Sigmoid colon (tissue), 7 donors: ENCODE results near the gene RAD52. TPM values are rescaled to one million over a fixed set of nuclear protein-coding genes. Genes with fewer than 3 reads are reported as not detected.

ENCODE experiments used
- DNase-seq: peaks from one replicate; pipeline ENCODE4 v3.0.0-alpha.2; 2019
- H3K27ac ChIP-seq, 4 donors: fragments of 200-600 bp; sonication (generic); one replicate each; pipeline ENCODE4 v1.5.1; 2016 to 2019; ENCODE audit warnings: mild to moderate bottlenecking in 1 of 4
- H3K27me3 ChIP-seq, 3 donors: fragments of 200-600 bp; sonication (generic); one replicate each; pipeline ENCODE4 v1.5.1; 2019; ENCODE audit warnings: mild to moderate bottlenecking in 1 of 3
- H3K36me3 ChIP-seq, 4 donors: fragments of 200-600 bp; sonication (generic); one replicate each; pipeline ENCODE4 v1.5.1; 2016 to 2019
- H3K4me1 ChIP-seq, 4 donors: fragments of 200-600 bp; sonication (generic); one replicate each; pipeline ENCODE4 v1.5.1; 2017 to 2019
- H3K4me3 ChIP-seq, 4 donors: fragments of 200-600 bp; sonication (generic); one replicate each; pipeline ENCODE4 v1.5.1; 2017 to 2019; ENCODE audit warnings: mild to moderate bottlenecking in 2 of 4, moderate library complexity in 1 of 4
- H3K9me3 ChIP-seq, 4 donors: fragments of 200-600 bp in 3 of 4; sonication (generic) in 3 of 4; one replicate each; pipeline versions ENCODE4 v1.5.1 to v1.6.1; 2013 to 2019
- CTCF ChIP-seq, 4 experiments: fragments of 450-650 bp in 3 of 4; fragments of 200-600 bp in 1 of 4; IDR thresholded peaks; one replicate each; pipeline ENCODE4 v1.5.1; 2016 to 2019; ENCODE audit warnings: antibody characterized with exemption in 4 of 4, mild to moderate bottlenecking in 3 of 4, moderate library complexity in 2 of 4
- EP300 ChIP-seq, 4 donors: sonication (generic); formaldehyde crosslinking; IDR thresholded peaks; one replicate each; pipeline ENCODE4 v1.6.1; 2017; ENCODE audit warnings: antibody characterized with exemption in 4 of 4
- POLR2A ChIP-seq, 2 donors: fragments of 450-650 bp; IDR thresholded peaks; one replicate each; pipeline ENCODE4 v1.6.1; 2016; ENCODE audit warnings: antibody characterized with exemption in 2 of 2, mild to moderate bottlenecking in 2 of 2, moderate library complexity in 2 of 2
- POLR2AphosphoS5 ChIP-seq, 4 donors: sonication (generic); formaldehyde crosslinking; IDR thresholded peaks; one replicate each; pipeline ENCODE4 v1.6.1; 2017; ENCODE audit warnings: antibody characterized with exemption in 4 of 4
- WGBS, 2 donors: extraction: QIAGEN DNeasy Blood & Tissue Kit; methylation state at CpG; one replicate each; pipeline ENCODE4 v1.1.7; 2013; 5-methylcytosine and 5-hydroxymethylcytosine counted together
- intact Hi-C: fragments of 100-400 bp; cut with DNase I; formaldehyde crosslinking; loops from one replicate; pipeline ENCODE4 v1.15.1; 2023
- polyA plus RNA-seq, 3 donors: library from polyadenylated mRNA; stranded (reverse); fragments of 200-250 nt; gene quantifications; one replicate each; pipeline ENCODE4 v1.2.3, GENCODE V29; 2013
- total RNA-seq, 4 donors: library from RNA; depleted of rRNA; stranded (reverse); fragments of >200 nt; gene quantifications; one replicate each; pipeline ENCODE4 v1.1.0, GENCODE V29; 2016
- donor health status: healthy with polysubstance abuse.
- donor health status: Bipolar disorder and iron deficiency.
- donor health status: healthy.

Gene RAD52
- total and polyA plus RNA-seq, 7 donors = 6.0 to 41.8 (median 13.8) TPM

- 59 to 71% methylated on average over 7 of the region's 7 CpGs for WGBS, 2 donors
- no peak overlapping the region for H3K27ac ChIP-seq
- intact Hi-C loops = loop anchor here (10.0 kb wide), 1 partner anchor 141 kb away; no protein-coding TSS in a partner anchor
- no peak overlapping the region for H3K4me3 ChIP-seq
- no peak for DNase-seq
- no peaks in the 10 kb centered on the region for H3K27me3 ChIP-seq
- peaks cover 0 to 10% (median 2%) of the 10 kb centered on the region in 4 donors for H3K4me1 ChIP-seq
- H3K9me3 ChIP-seq = no peaks in the 10 kb centered on the region
- H3K36me3 ChIP-seq = no peaks in the 10 kb centered on the region
- TF ChIP-seq POLR2A (IDR thresholded peaks at IDR 0.05) = no peak
- no peak for TF ChIP-seq CTCF (IDR thresholded peaks at IDR 0.05)
- no peak for TF ChIP-seq EP300 (IDR thresholded peaks at IDR 0.05)
- no peak for TF ChIP-seq POLR2AphosphoS5 (IDR thresholded peaks at IDR 0.05)
Observed at GRCh38 chr12:953776-954175, 4.3 kb upstream of the RAD52 start.

- no peaks in the 10 kb centered on the region for H3K27me3 ChIP-seq
- H3K36me3 ChIP-seq = no peaks in the 10 kb centered on the region
- DNase-seq = no peak
- H3K27ac ChIP-seq = no peak overlapping the region
- H3K4me1 ChIP-seq = peaks cover 0 to 18% (median 11%) of the 10 kb centered on the region in 4 donors
- H3K9me3 ChIP-seq = no peaks in the 10 kb centered on the region
- 5 to 53% methylated on average over 1 of the region's 1 CpG for WGBS, 2 donors
- intact Hi-C loops = loop anchor here (2.0 to 10.0 kb wide), 2 partner anchors 144 to 374 kb away; no protein-coding TSS in a partner anchor
- H3K4me3 ChIP-seq = no peak overlapping the region
- TF ChIP-seq CTCF (IDR thresholded peaks at IDR 0.05) (no peak), EP300 (IDR thresholded peaks at IDR 0.05) (no peak), POLR2AphosphoS5 (IDR thresholded peaks at IDR 0.05) (no peak), POLR2A (IDR thresholded peaks at IDR 0.05) (no peak)
Observed at GRCh38 chr12:951176-951575, 1.7 kb upstream of the RAD52 start.

- Histone ChIP-seq H3K4me3 (peak overlapping the region in 3 of 4 donors; percentile 68 to 84 (median 76)), H3K27ac (peak overlapping the region; percentile 89 to 96 (median 94)), H3K4me1 (peaks cover 0 to 21% (median 11%) of the 10 kb centered on the region in 4 donors), H3K36me3 (peaks cover 0 to 8% (median 0%) of the 10 kb centered on the region in 4 donors), H3K27me3 (no peaks in the 10 kb centered on the region), H3K9me3 (no peaks in the 10 kb centered on the region)
- WGBS, 2 donors = 35 to 86% methylated on average over 9 of the region's 9 CpGs
- intact Hi-C loops = loop anchor here (2.0 to 10.0 kb wide), 3 partner anchors 127 to 637 kb away; partner anchors contain the start of gene WNK1
- DNase-seq = no peak
- no peak for TF ChIP-seq CTCF (IDR thresholded peaks at IDR 0.05)
- no peak for TF ChIP-seq POLR2AphosphoS5 (IDR thresholded peaks at IDR 0.05)
- TF ChIP-seq POLR2A (IDR thresholded peaks at IDR 0.05) = no peak
Observed at GRCh38 chr12:948238-948637, 1.3 kb downstream of the RAD52 start.

GRCh38 chr12:946631-947030, 2.9 kb downstream of the RAD52 start:
- H3K4me3 ChIP-seq = no peak overlapping the region
- intact Hi-C loops = loop anchor here (10.0 kb wide), 1 partner anchor 638 kb away; no protein-coding TSS in a partner anchor
- TF ChIP-seq POLR2A (IDR thresholded peaks at IDR 0.05) (no peak), CTCF (IDR thresholded peaks at IDR 0.05) (no peak), EP300 (IDR thresholded peaks at IDR 0.05) (no peak), POLR2AphosphoS5 (IDR thresholded peaks at IDR 0.05) (no peak)
- H3K4me1 ChIP-seq = peaks cover 0 to 21% (median 11%) of the 10 kb centered on the region in 4 donors
- no peak for DNase-seq
- H3K9me3 ChIP-seq = no peaks in the 10 kb centered on the region
- 75 to 76% methylated on average over 6 of the region's 6 CpGs for WGBS, 2 donors
- no peaks in the 10 kb centered on the region for H3K27me3 ChIP-seq
- peaks cover 0 to 10% (median 0%) of the 10 kb centered on the region in 4 donors for H3K36me3 ChIP-seq
- no peak overlapping the region for H3K27ac ChIP-seq

- DNase-seq = no peak
- Histone ChIP-seq H3K27ac (no peak overlapping the region), H3K4me1 (peaks cover 0 to 21% (median 11%) of the 10 kb centered on the region in 4 donors), H3K4me3 (no peak overlapping the region), H3K36me3 (peaks cover 0 to 13% (median 0%) of the 10 kb centered on the region in 4 donors), H3K9me3 (no peaks in the 10 kb centered on the region), H3K27me3 (no peaks in the 10 kb centered on the region)
- intact Hi-C loops = loop anchor here (10.0 kb wide), 1 partner anchor 639 kb away; no protein-coding TSS in a partner anchor
- no peak for TF ChIP-seq POLR2A (IDR thresholded peaks at IDR 0.05)
- no peak for TF ChIP-seq EP300 (IDR thresholded peaks at IDR 0.05)
- TF ChIP-seq CTCF (IDR thresholded peaks at IDR 0.05) = no peak
- TF ChIP-seq POLR2AphosphoS5 (IDR thresholded peaks at IDR 0.05) = no peak
Observed at GRCh38 chr12:946212-946611, 3.3 kb downstream of the RAD52 start.
